ENCODE measurements around the gene PTPRM. TPM values are rescaled to one million over a fixed set of nuclear protein-coding genes. Genes with fewer than 3 reads are reported as not detected.

PTPRM gene
- total RNA-seq, 1 experiment from 2014 or later: 6.2 TPM

GRCh38 chr18:8020132-8020846 lies 453.2 kb downstream of the PTPRM start:
- H3K14ac ChIP-seq (ENCODE audit: insufficient read depth, low read length): no peak overlapping the region
- no peak overlapping the region for H3K56ac ChIP-seq (ENCODE audit: insufficient read length, low read depth, low read length)
- no peak overlapping the region for H4K5ac ChIP-seq (ENCODE audit: insufficient read length, low read depth, low read length)
- H3K27ac Mint-ChIP-seq: peak overlapping the region in 1 of 3 experiments; percentile 42; a peak in 1 of 7 replicates
- H3K4me2 ChIP-seq (ENCODE audit: insufficient read depth, insufficient read length, low read length): no peak overlapping the region
- no peaks in the 10 kb centered on the region for H3K79me1 ChIP-seq (ENCODE audit: insufficient read depth, low read depth, low read length, poor library complexity, severe bottlenecking)
- H3K9ac ChIP-seq (ENCODE audit: extremely low read depth, insufficient read length, low read length): no peak overlapping the region
- H3K79me2 ChIP-seq (ENCODE audit: insufficient read depth, low read length): no peaks in the 10 kb centered on the region
- H2BK5ac ChIP-seq (ENCODE audit: insufficient read length, low read length): no peak overlapping the region
- no peak for DNase-seq
- H4K20me1 ChIP-seq (ENCODE audit: control insufficient read depth, insufficient read depth, insufficient read length): no peaks in the 10 kb centered on the region
- H4K91ac ChIP-seq (ENCODE audit: insufficient read length, low read depth, low read length): no peak overlapping the region
- H3K27me3 ChIP-seq (ENCODE audit: insufficient read depth, low read length): no peaks in the 10 kb centered on the region
- no peaks in the 10 kb centered on the region for H3K9me3 ChIP-seq (ENCODE audit: control insufficient read depth, low read depth, low read length)
- no peak overlapping the region for H3K18ac ChIP-seq (ENCODE audit: insufficient read length, low read depth, low read length)
- no peak overlapping the region for H4K8ac ChIP-seq (replicated peaks; ENCODE audit: insufficient read length, low read depth, low read length)
- H2BK15ac ChIP-seq (ENCODE audit: low read depth, low read length): no peak overlapping the region
- H3K36me3 Mint-ChIP-seq (ENCODE audit: insufficient read depth in 1 of 3, low read depth in 3 of 3): no peaks in the 10 kb centered on the region
- no peak overlapping the region for H2AK5ac ChIP-seq (ENCODE audit: insufficient read length, low read length)
- H3T11ph ChIP-seq (ENCODE audit: low read length): no peak overlapping the region
- H3K23ac ChIP-seq (ENCODE audit: insufficient read length, low read depth, low read length): no peak overlapping the region
- no peaks in the 10 kb centered on the region for H3K9me3 Mint-ChIP-seq
- H3K4me3 Mint-ChIP-seq: no peak overlapping the region
- H3K4me1 Mint-ChIP-seq: peaks cover 0 to 4% of the 10 kb centered on the region in 2 experiments; a peak in 1 of 4 replicates
- H2BK120ac ChIP-seq (ENCODE audit: low read depth, low read length, poor library complexity, severe bottlenecking): no peak overlapping the region
- H3K4ac ChIP-seq (ENCODE audit: low read depth, low read length): no peak overlapping the region
- H3K27me3 Mint-ChIP-seq (ENCODE audit: low read depth): no peaks in the 10 kb centered on the region
- no peak overlapping the region for H2AFZ ChIP-seq (ENCODE audit: low read length)
- H3K4me1 ChIP-seq (ENCODE audit: insufficient read depth, low read length): no peaks in the 10 kb centered on the region; the same call in 1 of the 2 replicates
- H3K27ac ChIP-seq (ENCODE audit: insufficient read length, low read depth, low read length): no peak overlapping the region
- H2BK20ac ChIP-seq (ENCODE audit: low read depth, low read length, poor library complexity, severe bottlenecking): no peak overlapping the region
- WGBS (ENCODE audit: extremely low coverage, insufficient read length, low lambda C conversion rate): no CpG with 5 or more reads among the region's 7 CpGs
- no peaks in the 10 kb centered on the region for H3K23me2 ChIP-seq (ENCODE audit: insufficient read length, low read depth, low read length, poor library complexity, severe bottlenecking)
- H2BK12ac ChIP-seq (ENCODE audit: insufficient read length, low read depth, low read length): no peak overlapping the region
- no peak for TF ChIP-seq CTCF (conservative IDR thresholded peaks at IDR 0.05)
